Smooth muscle cell (in vitro differentiated cells): Measurements from ENCODE around the gene STXBP6. TPM values are rescaled to one million over a fixed set of nuclear protein-coding genes. Genes with fewer than 3 reads are reported as not detected.

Source experiments
- DNase-seq: peaks from one replicate; lab custom pipeline; 2025; ENCODE audit not compliant: unreplicated experiment; lab: John Stamatoyannopoulos, UW
- H2AFZ ChIP-seq: fragments of 200-600 bp; sonication (generic); 2 replicates; pipeline ENCODE4 v1.6.0; 2016; ENCODE audit warnings: antibody characterized with exemption, low read depth, mild to moderate bottlenecking
- H3F3A ChIP-seq: fragments of 200-600 bp; sonication (generic); 2 replicates; pipeline ENCODE4 v1.6.0; 2017; ENCODE audit warnings: antibody characterized with exemption, low read depth
- H3K27ac ChIP-seq: fragments of 200-600 bp; sonication (generic); 2 replicates; pipeline ENCODE4 v1.5.1; 2016; ENCODE audit warnings: low read depth, mild to moderate bottlenecking
- H3K27me3 ChIP-seq: fragments of 200-600 bp; sonication (generic); 2 replicates; pipeline ENCODE4 v1.6.1; 2016; ENCODE audit warnings: low read depth, mild to moderate bottlenecking
- H3K36me3 ChIP-seq: fragments of 200-600 bp; sonication (generic); 2 replicates; pipeline ENCODE4 v1.5.1; 2016; ENCODE audit warnings: low read depth
- H3K4me1 ChIP-seq: fragments of 200-600 bp; sonication (generic); 2 replicates; pipeline ENCODE4 v1.5.1; 2016; ENCODE audit warnings: low read depth
- H3K4me2 ChIP-seq: fragments of 200-600 bp; sonication (generic); 2 replicates; pipeline ENCODE4 v1.6.0; 2016; ENCODE audit warnings: mild to moderate bottlenecking
- H3K4me3 ChIP-seq: fragments of 200-600 bp; sonication (generic); 2 replicates; pipeline ENCODE4 v1.5.1; 2016; ENCODE audit warnings: mild to moderate bottlenecking
- H3K79me2 ChIP-seq: fragments of 200-600 bp; sonication (generic); 2 replicates; pipeline ENCODE4 v1.6.0; 2016; ENCODE audit warnings: low read depth, mild to moderate bottlenecking
- H3K9ac ChIP-seq: fragments of 200-600 bp; sonication (generic); 2 replicates; pipeline ENCODE4 v1.6.0; 2016; ENCODE audit warnings: low read depth
- H3K9me3 ChIP-seq: fragments of 200-600 bp; sonication (generic); replicated peaks from 2 replicates; pipeline ENCODE4 v1.5.1; 2016; ENCODE audit warnings: low read depth
- H4K20me1 ChIP-seq: fragments of 200-600 bp; sonication (generic); 2 replicates; pipeline ENCODE4 v1.6.0; 2016; ENCODE audit warnings: low read depth
- CTCF ChIP-seq: fragments of 200-600 bp; sonication (generic); IDR thresholded peaks from 2 replicates; pipeline ENCODE4 v1.5.1; 2017; ENCODE audit warnings: borderline replicate concordance, mild to moderate bottlenecking, antibody characterized with exemption; ENCODE audit not compliant: insufficient read depth, poor library complexity, severe bottlenecking
- WGBS: methylation state at CpG from one replicate; pipeline ENCODE4 v1.1.7; 2016; ENCODE audit warnings: low lambda C conversion rate; 5-methylcytosine and 5-hydroxymethylcytosine counted together
- polyA plus RNA-seq: library from polyadenylated mRNA; unstranded; fragments of >200 nt; fragmentation: Nextera tagmentation; extraction: Ambion mirVana; gene quantifications from 2 replicates; pipeline ENCODE4 v1.2.1, GENCODE V29; 2016
- total RNA-seq: library from RNA; depleted of rRNA; stranded (reverse); fragments of >200 nt; gene quantifications from 2 replicates; pipeline ENCODE4 v1.2.3, GENCODE V29; 2014

The STXBP6 gene
- total and polyA plus RNA-seq, 2 experiments from 2014 or later = 144 to 170 TPM

- WGBS = 11% methylated on average over 29 of the region's 31 CpGs
- no peak for DNase-seq
Observed at GRCh38 chr14:25050269-25051150, 563 bp upstream of the STXBP6 start.

GRCh38 chr14:25049093-25049567 is 817 bp downstream of the STXBP6 start:
- peak overlapping the region; percentile 90 for H3K4me3 ChIP-seq
- TF ChIP-seq CTCF = no peak

More at GRCh38 chr14:25050269-25051150, 563 bp upstream of the STXBP6 start:
- peaks cover 62% of the 10 kb centered on the region for H3K79me2 ChIP-seq
- H3K27me3 ChIP-seq = peaks cover 6% of the 10 kb centered on the region
- no peak for TF ChIP-seq CTCF
- no peaks in the 10 kb centered on the region for H3F3A ChIP-seq
- H3K4me1 ChIP-seq = peaks cover 5% of the 10 kb centered on the region
- no peaks in the 10 kb centered on the region for H3K36me3 ChIP-seq
- H4K20me1 ChIP-seq = peaks cover 25% of the 10 kb centered on the region
- peak overlapping the region; percentile 98 for H3K4me2 ChIP-seq
- H2AFZ ChIP-seq = peak overlapping the region; percentile 75
- peak overlapping the region; percentile 41 for H3K27ac ChIP-seq
- peak overlapping the region; percentile 90 for H3K4me3 ChIP-seq
- no peaks in the 10 kb centered on the region for H3K9me3 ChIP-seq
- peak overlapping the region; percentile 72 for H3K9ac ChIP-seq

GRCh38 chr14:25048170-25049016 is 1.6 kb downstream of the STXBP6 start:
- Histone ChIP-seq H3K36me3 (no peaks in the 10 kb centered on the region), H4K20me1 (peaks cover 46% of the 10 kb centered on the region), H3K27ac (peak overlapping the region; percentile 69), H3K79me2 (peaks cover 82% of the 10 kb centered on the region), H3K9me3 (no peaks in the 10 kb centered on the region), H3F3A (peaks cover 5% of the 10 kb centered on the region), H3K4me1 (peaks cover 6% of the 10 kb centered on the region), H3K9ac (peak overlapping the region; percentile 72), H3K4me3 (peak overlapping the region; percentile 90), H2AFZ (no peak overlapping the region), H3K27me3 (peaks cover 6% of the 10 kb centered on the region), H3K4me2 (peak overlapping the region; percentile 98)
- TF ChIP-seq CTCF = no peak
- 38% methylated on average over 17 of the region's 17 CpGs for WGBS
- no peak for DNase-seq

More at GRCh38 chr14:25049093-25049567, 817 bp downstream of the STXBP6 start:
- peaks cover 76% of the 10 kb centered on the region for H3K79me2 ChIP-seq
- peak overlapping the region; percentile 98 for H3K4me2 ChIP-seq
- H3F3A ChIP-seq = peaks cover 5% of the 10 kb centered on the region
- peak overlapping the region; percentile 69 for H3K27ac ChIP-seq
- DNase-seq = no peak
- H3K9me3 ChIP-seq = no peaks in the 10 kb centered on the region
- H3K36me3 ChIP-seq = no peaks in the 10 kb centered on the region
- H3K9ac ChIP-seq = peak overlapping the region; percentile 72
- H4K20me1 ChIP-seq = peaks cover 39% of the 10 kb centered on the region
- peaks cover 6% of the 10 kb centered on the region for H3K27me3 ChIP-seq
- H3K4me1 ChIP-seq = peaks cover 5% of the 10 kb centered on the region
- WGBS = 6% methylated on average over 34 of the region's 34 CpGs
- peak overlapping the region; percentile 75 for H2AFZ ChIP-seq
